AG10803 (cell line): Measurements from ENCODE around the gene CALU.

Experiments
- DNase-seq: peaks from one replicate; pipeline ENCODE4 v3.0.0; 2010; ENCODE audit warnings: low read depth
- H3K4me3 ChIP-seq: 2 replicates; pipeline ENCODE4 v1.5.1; 2011; ENCODE audit warnings: mild to moderate bottlenecking, low read length, control low read depth
- CTCF ChIP-seq: conservative IDR thresholded peaks from 2 replicates; pipeline ENCODE4 v1.5.1; 2011; ENCODE audit warnings: mild to moderate bottlenecking, low read length, control low read depth, inconsistent platforms

Gene CALU

GRCh38 chr7:128747327-128748079, 8.3 kb downstream of the CALU start:
- no peak overlapping the region for H3K4me3 ChIP-seq
- no peak for DNase-seq
- no peak for TF ChIP-seq CTCF

DNA sequence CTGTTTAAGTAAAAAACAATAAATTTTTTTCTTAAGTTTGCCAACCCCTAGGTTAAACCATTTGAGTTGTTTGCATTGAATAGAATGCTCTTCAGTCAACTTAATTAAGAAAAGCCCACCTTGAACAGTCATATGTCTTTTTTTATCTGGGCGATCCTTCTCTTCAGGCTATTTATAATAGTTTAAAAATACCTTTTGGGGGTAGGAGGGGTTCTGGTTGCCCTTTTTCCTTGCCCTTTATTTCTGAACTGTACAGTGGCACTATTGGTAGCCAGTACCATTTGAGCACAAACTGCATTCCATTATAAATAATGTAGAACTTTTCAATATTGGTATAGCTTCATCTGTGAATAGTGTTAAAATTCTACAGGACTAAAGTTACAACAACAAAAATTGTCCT, 13.1 kb downstream of the CALU start:
- H3K4me3 ChIP-seq, result no peak overlapping the region
- no peak for TF ChIP-seq CTCF
- no peak for DNase-seq

- no peak for DNase-seq
- no peak for TF ChIP-seq CTCF
- no peak overlapping the region for H3K4me3 ChIP-seq
These were observed 16.1 kb downstream of the CALU start for GRCh38 chr7:128755075-128755818.

DNA sequence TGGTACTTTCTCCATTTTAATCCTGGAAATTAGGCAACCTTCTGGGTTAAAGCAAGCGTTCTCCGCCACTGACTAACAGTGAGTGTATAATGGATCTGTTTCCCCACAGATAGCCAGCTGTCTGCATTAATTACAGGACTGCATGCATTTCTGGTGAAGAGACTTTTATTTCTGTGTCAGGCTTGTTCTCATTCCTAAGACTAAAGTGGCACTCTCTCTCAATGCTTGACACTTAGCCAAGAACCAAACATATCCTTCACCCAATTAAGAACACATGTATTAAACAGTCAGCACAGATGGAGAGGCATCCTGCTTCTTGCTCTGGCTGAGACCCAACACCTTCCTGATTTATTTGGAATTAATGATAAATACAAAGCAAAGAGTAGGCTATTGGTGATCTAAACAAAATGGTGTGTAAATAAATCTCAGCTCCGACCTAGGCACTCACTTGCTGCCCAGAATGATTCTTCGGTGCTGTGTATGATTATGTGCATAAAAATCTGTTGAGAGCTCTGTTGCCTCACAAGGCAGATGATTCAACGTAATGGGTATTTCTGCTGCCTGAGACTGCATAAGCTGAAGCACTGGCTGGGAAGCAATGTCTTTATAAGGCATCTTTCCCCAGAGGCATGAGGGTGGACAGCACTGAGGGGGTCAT, 16.8 kb downstream of the CALU start:
- H3K4me3 ChIP-seq, result no peak overlapping the region
- DNase-seq, result peak; percentile 99
- no peak for TF ChIP-seq CTCF

DNA sequence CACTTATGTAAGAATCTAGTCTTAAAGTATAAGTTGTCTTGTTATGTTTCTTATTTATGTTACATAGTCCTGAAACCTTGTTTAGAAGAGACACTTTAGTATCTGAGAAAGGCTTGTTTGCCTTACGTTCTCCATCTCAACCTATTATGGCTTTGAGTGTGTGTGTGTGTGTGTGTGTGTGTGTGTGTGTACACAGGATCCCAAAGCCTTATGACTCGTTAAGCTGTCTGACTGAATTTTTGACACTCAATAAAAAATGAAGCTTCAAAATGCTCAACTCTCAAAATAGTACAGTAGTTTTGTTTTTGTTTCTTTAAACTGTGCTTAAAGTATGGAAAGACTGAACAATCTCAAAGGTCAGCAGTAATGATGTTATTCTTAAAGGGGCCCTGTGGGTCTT, 18.0 kb downstream of the CALU start:
- no peak overlapping the region for H3K4me3 ChIP-seq
- TF ChIP-seq CTCF, result no peak
- DNase-seq, result peak; percentile 37

GRCh38 chr7:128758553-128758952, 19.4 kb downstream of the CALU start:
- no peak overlapping the region for H3K4me3 ChIP-seq
- TF ChIP-seq CTCF, result no peak
- DNase-seq, result no peak

DNA sequence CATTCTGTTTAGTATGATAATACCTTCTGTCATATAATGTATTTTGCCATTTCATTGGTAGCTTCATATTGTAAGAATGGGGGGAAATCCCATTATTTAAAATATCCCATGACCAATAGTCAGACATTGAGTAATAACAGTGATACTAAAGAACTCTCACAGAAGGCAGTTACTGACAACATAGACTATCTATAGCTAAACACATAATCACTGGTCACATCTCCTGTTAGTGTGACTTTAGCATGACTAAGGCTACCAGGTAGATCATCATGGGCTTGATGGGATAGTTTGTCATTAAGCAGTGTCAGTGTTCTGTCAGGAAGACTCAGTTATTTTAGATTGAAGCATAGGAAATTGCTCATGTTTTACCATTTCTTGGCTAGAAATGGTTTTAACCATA, 20.1 kb downstream of the CALU start:
- TF ChIP-seq CTCF, result no peak
- no peak overlapping the region for H3K4me3 ChIP-seq
- no peak for DNase-seq
